H1 (cell line): ENCODE measurements around the gene IQCF6. TPM values are rescaled to one million over a fixed set of nuclear protein-coding genes. Genes with fewer than 3 reads are reported as not detected.

Source experiments
- CBX5 ChIP-seq: fragments of 300-800, 300-1000 bp; sonication (generic); IDR thresholded peaks from 2 replicates; pipeline ENCODE4 v1.7.1; 2016; ENCODE audit warnings: antibody characterized with exemption, low read length, low read depth
- NANOG ChIP-seq: IDR thresholded peaks from 2 replicates; pipeline ENCODE4 v1.6.1; 2011; ENCODE audit warnings: low read length, low read depth, mild to moderate bottlenecking, inconsistent platforms; ENCODE audit not compliant: insufficient read depth, poor library complexity, severe bottlenecking
- POLR2AphosphoS5 ChIP-seq: IDR thresholded peaks from 2 replicates; pipeline ENCODE4 v1.6.1; 2011; ENCODE audit warnings: low read depth, low read length
- RAD21 ChIP-seq, 2 experiments: IDR thresholded peaks in 1 of 2; conservative IDR thresholded peaks in 1 of 2; 2 replicates each; pipeline ENCODE4 v1.6.1; 2011; ENCODE audit warnings: low read depth in 2 of 2, low read length in 2 of 2, improper control_type of control experiment in 1 of 2, inconsistent platforms in 1 of 2, mild to moderate bottlenecking in 1 of 2, moderate library complexity in 1 of 2
- SP1 ChIP-seq: IDR thresholded peaks from 2 replicates; pipeline ENCODE4 v1.6.1; 2011; ENCODE audit warnings: low read depth, low read length
- SRF ChIP-seq: IDR thresholded peaks from 2 replicates; pipeline ENCODE4 v1.6.1; 2011; ENCODE audit warnings: mild to moderate bottlenecking, low read depth, low read length, moderate library complexity
- TCF12 ChIP-seq: IDR thresholded peaks from 2 replicates; pipeline ENCODE4 v1.6.1; 2011; ENCODE audit warnings: low read depth, mild to moderate bottlenecking, low read length
- polyA plus RNA-seq, 7 experiments: library from polyadenylated mRNA; depleted of rRNA in 3 of 7; stranded (reverse) in 5 of 7; unstranded in 2 of 7; fragments of >200 nt in 5 of 7; fragments of 200-250 nt in 2 of 7; gene quantifications; 1 replicate in 5 of 7; 2 replicates in 1 of 7; 4 replicates in 1 of 7; pipeline versions ENCODE4 v1.2.1 to v1.2.3, GENCODE V29; 2011 to 2013; ENCODE audit warnings: missing spikeins in 2 of 7, mixed read lengths in 2 of 7
- total RNA-seq: library from RNA; stranded (reverse); fragmentation: NEBNext Ultra II Directional; extraction: Animal tissue kit (Norgen Biotek cat#: 25700); gene quantifications from 2 replicates; pipeline ENCODE4 v1.2.1, GENCODE V29; 2021

Gene IQCF6
- total and polyA plus RNA-seq, 2 of the 8 experiments (the other 6 are each of a cell fraction or from before 2014, with no cell fraction given), result not detected

GRCh38 chr3:51813539-51813938, 34.5 kb upstream of the IQCF6 start (continued):
- TF ChIP-seq POLR2AphosphoS5, result no peak
- TF ChIP-seq TCF12, result no peak
- TF ChIP-seq NANOG, result no peak
- TF ChIP-seq SRF, result no peak
- TF ChIP-seq RAD21 (IDR thresholded peaks at IDR 0.05 in 1 of 2, conservative IDR thresholded peaks at IDR 0.05 in 1 of 2; ENCODE audit: low read depth in 2 of 2, low read length in 2 of 2), result no peak
- TF ChIP-seq CBX5, result no peak
- TF ChIP-seq SP1, result no peak
